Nephron progenitor cell (in vitro differentiated cells): Measurements from ENCODE around the gene SCN11A.

Source experiments
- DNase-seq: peaks from one replicate; pipeline ENCODE4 v3.0.0; 2021
- H3K27ac Mint-ChIP-seq: 2 replicates; pipeline ENCODE4 v1.8.0; 2021; ENCODE audit warnings: mild to moderate bottlenecking, moderate library complexity, mixed read lengths
- H3K27me3 Mint-ChIP-seq: 2 replicates; pipeline ENCODE4 v1.8.0; 2021; ENCODE audit warnings: mild to moderate bottlenecking, low read depth, mixed read lengths; ENCODE audit not compliant: poor library complexity
- H3K36me3 Mint-ChIP-seq: 2 replicates; pipeline ENCODE4 v1.8.0; 2021; ENCODE audit warnings: low read depth, mixed read lengths
- H3K4me1 Mint-ChIP-seq: 2 replicates; pipeline ENCODE4 v1.8.0; 2021; ENCODE audit warnings: mixed read lengths
- H3K4me3 Mint-ChIP-seq: 2 replicates; pipeline ENCODE4 v1.8.0; 2021; ENCODE audit warnings: mild to moderate bottlenecking, moderate library complexity, mixed read lengths
- H3K9me3 Mint-ChIP-seq: 2 replicates; pipeline ENCODE4 v1.8.0; 2021; ENCODE audit warnings: mild to moderate bottlenecking, moderate library complexity, mixed read lengths
- TF ChIP-seq, protein P1 (sequence below): fragments of 200-600 bp; sonication (generic); IDR thresholded peaks from 2 replicates; pipeline ENCODE4 v1.5.0; 2021; ENCODE audit warnings: antibody characterized with exemption

SCN11A gene

DNA sequence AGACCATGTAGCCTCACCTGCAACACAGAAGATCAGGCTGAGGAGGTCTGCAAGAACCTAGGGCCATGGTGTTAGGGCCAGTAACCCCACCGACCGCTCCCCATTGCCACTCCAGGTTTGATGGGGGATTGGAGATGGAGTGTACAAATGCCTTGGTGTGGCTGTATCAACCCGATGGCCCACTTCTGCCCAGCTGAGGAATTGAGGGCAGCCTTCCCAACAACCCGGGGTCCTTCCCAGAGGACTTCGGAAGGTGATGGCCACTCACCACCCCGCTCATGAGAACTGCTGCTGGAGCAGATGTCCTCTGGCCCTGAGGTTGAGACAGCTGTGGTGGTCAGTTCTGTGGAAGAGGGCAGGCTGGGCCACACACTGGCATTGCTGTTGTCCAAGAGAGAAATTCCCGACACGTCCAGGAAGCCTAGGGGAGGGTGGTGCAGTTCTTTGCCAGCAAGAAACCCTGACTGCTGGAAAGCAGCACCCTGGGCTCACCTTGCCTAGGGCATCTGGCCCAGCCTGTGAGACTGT is 46.8 kb upstream of the SCN11A start:
- no peak overlapping the region for H3K4me3 Mint-ChIP-seq
- TF ChIP-seq, protein P1, sequence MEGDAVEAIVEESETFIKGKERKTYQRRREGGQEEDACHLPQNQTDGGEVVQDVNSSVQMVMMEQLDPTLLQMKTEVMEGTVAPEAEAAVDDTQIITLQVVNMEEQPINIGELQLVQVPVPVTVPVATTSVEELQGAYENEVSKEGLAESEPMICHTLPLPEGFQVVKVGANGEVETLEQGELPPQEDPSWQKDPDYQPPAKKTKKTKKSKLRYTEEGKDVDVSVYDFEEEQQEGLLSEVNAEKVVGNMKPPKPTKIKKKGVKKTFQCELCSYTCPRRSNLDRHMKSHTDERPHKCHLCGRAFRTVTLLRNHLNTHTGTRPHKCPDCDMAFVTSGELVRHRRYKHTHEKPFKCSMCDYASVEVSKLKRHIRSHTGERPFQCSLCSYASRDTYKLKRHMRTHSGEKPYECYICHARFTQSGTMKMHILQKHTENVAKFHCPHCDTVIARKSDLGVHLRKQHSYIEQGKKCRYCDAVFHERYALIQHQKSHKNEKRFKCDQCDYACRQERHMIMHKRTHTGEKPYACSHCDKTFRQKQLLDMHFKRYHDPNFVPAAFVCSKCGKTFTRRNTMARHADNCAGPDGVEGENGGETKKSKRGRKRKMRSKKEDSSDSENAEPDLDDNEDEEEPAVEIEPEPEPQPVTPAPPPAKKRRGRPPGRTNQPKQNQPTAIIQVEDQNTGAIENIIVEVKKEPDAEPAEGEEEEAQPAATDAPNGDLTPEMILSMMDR: no peak
- H3K36me3 Mint-ChIP-seq: peaks cover 27% of the 10 kb centered on the region
- H3K27me3 Mint-ChIP-seq: no peaks in the 10 kb centered on the region
- no peaks in the 10 kb centered on the region for H3K9me3 Mint-ChIP-seq
- no peak for DNase-seq
- no peak overlapping the region for H3K27ac Mint-ChIP-seq
- peaks cover 10% of the 10 kb centered on the region for H3K4me1 Mint-ChIP-seq

DNA sequence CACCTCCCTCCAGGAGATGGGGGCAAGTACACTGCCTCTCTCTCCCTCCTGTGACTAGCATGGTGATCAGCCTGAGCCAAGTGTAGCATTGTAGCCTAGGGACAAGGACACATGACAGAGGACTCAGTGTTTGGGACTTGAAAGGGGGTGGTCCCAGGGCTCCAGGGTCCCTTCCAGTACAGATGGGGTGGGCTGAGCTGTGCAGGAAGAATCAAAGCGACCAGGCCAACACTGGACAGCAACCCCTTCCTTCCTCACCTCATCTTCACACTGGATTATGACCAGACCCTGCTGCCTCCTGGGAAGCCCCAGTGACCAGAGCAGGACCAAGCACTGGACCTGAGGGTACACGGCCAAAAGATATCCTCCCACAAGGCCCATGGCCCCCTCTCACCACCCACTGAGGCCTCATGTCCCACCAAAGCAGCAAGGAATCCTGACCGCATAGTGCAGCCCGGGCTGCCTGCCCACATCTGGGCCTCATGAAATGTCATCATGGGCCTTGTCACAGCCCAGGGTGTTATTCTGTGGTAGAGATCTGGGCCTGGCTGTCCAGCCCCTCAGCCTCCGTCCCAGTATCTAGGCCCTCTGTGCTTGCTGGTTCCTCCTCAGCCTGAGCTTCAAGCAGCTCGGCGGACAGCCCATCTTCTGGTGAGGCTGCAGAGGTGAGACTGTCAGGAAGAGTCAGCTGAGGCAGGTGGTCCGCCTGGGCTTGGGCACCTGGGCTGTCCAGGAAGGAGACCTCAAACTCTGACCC is 46.1 kb upstream of the SCN11A start:
- Mint-ChIP-seq H3K27ac (no peak overlapping the region), H3K4me1 (peaks cover 4% of the 10 kb centered on the region)
- TF ChIP-seq, protein P1: no peak

DNA sequence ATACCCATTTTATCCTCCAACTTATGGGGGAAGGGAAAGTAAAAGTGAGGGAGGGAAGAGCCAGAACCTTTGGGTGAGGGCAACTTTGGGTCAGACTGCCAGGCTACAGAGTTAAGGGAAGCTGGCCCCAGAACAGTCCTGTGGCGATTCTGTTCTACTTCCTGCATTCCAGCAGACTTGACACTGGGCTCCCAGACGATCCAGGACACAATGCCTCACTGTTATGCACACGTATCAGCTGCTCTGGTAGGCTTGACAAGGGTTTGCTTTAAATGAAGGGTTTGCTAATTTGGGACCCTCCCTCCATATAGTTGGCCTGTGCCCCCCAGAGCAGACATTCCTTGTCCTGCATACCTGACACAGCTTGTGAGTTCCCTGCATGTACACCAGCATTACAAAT is 45.0 kb upstream of the SCN11A start:
- H3K9me3 Mint-ChIP-seq: no peaks in the 10 kb centered on the region
- TF ChIP-seq, protein P1: no peak
- H3K36me3 Mint-ChIP-seq: peaks cover 41% of the 10 kb centered on the region
- H3K27ac Mint-ChIP-seq: peak overlapping the region; percentile 84
- H3K4me1 Mint-ChIP-seq: no peaks in the 10 kb centered on the region
- no peaks in the 10 kb centered on the region for H3K27me3 Mint-ChIP-seq
- no peak overlapping the region for H3K4me3 Mint-ChIP-seq
- DNase-seq: no peak

More for the DNA sequence above, 46.1 kb upstream of the SCN11A start:
- H3K9me3 Mint-ChIP-seq: no peaks in the 10 kb centered on the region
- H3K27me3 Mint-ChIP-seq: no peaks in the 10 kb centered on the region
- peaks cover 31% of the 10 kb centered on the region for H3K36me3 Mint-ChIP-seq
- no peak overlapping the region for H3K4me3 Mint-ChIP-seq
- no peak for DNase-seq

DNA sequence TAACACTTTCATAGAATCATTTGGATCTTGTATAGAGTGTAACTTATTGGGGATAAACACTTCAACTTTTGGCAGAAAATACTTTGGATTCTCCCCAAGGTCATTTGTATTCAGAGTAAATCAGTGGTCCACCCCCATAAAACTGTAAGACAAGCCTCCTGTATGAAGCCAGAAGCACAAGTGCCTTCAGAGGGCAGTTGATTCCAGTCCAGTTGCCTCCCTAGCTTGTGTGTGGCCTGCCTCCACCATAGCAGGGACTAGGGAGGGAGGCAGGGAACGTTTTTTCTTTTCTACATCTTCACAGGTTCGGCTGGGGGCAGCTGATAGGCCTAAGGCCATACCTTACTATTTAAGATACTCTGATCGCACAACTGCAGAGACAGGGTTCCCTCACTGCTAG is 44.0 kb upstream of the SCN11A start:
- Mint-ChIP-seq H3K4me3 (no peak overlapping the region), H3K4me1 (no peaks in the 10 kb centered on the region), H3K36me3 (peaks cover 47% of the 10 kb centered on the region), H3K27ac (no peak overlapping the region), H3K9me3 (no peaks in the 10 kb centered on the region), H3K27me3 (no peaks in the 10 kb centered on the region)
- TF ChIP-seq, protein P1: no peak
- no peak for DNase-seq

DNA sequence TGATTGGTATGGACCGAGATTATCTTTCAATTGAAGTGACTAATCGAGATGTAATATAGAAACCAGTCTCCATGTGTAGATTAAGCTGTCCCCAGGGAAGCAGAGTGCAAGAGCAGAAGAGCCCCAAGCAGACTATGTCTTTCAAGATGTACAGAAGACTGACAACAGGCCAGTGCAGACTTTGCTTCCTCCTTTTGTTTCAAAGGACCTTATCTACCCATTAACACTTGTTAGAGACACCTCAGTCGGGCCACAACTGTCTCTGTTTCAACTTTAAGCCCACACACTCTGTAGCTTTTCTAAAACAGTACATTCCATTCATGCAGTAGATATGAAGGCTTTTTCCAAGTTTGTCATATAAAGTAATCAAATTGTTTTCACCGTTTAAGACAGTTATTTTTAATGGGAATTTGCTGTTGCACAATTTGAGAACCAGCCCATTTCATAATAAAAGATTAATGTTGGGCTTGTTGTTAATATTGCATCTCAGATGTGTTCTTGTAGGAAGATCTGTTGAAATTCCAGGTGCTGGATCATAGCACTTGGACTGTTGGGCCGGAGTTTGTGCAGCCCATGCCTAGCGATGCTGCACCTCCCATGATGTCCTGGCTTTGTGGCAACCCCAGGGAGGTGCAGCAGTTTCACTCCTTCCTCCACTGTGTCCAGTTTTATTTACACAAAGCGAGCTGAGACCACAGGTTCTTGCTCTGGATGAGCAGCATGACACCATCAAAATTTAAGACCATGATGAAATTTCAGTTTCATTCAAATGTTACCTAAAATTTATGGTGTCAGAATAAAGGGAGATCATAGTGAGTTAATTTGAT is 43.3 kb upstream of the SCN11A start:
- Mint-ChIP-seq H3K4me1 (no peaks in the 10 kb centered on the region), H3K36me3 (peaks cover 54% of the 10 kb centered on the region), H3K27me3 (no peaks in the 10 kb centered on the region), H3K27ac (peak overlapping the region; percentile 42), H3K4me3 (no peak overlapping the region), H3K9me3 (no peaks in the 10 kb centered on the region)
- no peak for DNase-seq
- TF ChIP-seq, protein P1: no peak
